NCI-H2107 (cell line): ENCODE measurements around the gene RBFOX1.
"Not testable (repeated sequence)": the region's sequence is repeated elsewhere in the genome, so short reads cannot be mapped to it uniquely, and the experiment has no call there.

Experiments
- DNase-seq: peaks from one replicate; lab custom pipeline; 2025; lab: John Stamatoyannopoulos, UW

RBFOX1 gene

DNA sequence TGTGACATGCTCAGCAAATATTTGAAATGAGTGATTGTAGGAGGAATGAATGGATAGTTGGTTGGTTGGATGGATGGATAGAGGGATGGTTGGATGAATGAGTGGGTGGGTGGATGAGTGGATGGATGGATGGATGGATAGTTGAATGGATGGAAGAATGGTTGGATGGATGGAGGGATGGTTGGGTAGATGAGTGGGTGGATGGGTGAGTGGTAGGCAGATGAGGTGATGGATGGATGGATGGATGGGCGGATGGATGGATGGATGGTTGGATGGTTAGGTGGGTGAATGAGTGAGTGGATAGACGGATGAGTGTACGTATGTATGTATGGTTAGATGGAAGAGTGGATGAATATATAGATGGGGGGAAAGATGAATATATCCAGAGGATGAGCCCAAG is 137.7 kb downstream of the RBFOX1 start:
- no peak for DNase-seq

DNA sequence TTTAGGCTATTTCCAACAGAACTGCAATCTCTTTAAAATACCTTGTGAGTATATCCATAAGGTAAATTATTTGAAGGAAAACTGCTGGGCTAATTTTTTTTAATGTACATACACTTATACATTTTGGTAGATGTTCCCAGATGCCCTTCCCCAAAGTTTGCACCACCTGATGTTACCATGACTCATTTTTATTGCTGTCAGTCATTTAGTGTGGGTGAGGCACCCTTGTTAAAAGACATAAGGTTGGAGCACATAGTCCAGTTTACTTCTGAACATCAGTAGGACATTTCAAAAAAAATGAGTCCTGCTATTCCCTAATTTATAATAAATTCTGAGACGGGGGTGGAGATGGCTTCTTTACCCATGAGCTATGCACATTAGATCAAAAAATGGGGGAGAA is 138.6 kb downstream of the RBFOX1 start:
- no peak for DNase-seq

DNA sequence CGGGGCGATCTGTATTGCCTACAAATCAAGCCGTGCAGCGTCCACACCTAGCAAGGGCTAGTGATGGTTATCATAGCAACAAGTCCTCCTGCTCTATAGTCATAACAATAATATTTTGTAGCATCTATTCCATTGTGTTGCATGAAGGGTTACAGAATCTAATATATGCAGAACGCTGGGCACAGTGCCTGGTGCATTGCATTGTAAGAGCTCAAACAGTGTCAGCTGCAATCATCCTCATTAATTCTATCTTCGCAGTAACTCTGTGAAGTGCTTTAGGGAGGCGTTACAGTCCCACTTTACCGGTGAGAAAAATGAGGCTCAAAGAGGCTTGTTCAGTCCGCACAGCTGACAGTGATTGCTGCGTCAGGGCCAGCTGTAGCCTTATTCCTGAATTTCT is 149.4 kb downstream of the RBFOX1 start:
- no peak for DNase-seq

DNA sequence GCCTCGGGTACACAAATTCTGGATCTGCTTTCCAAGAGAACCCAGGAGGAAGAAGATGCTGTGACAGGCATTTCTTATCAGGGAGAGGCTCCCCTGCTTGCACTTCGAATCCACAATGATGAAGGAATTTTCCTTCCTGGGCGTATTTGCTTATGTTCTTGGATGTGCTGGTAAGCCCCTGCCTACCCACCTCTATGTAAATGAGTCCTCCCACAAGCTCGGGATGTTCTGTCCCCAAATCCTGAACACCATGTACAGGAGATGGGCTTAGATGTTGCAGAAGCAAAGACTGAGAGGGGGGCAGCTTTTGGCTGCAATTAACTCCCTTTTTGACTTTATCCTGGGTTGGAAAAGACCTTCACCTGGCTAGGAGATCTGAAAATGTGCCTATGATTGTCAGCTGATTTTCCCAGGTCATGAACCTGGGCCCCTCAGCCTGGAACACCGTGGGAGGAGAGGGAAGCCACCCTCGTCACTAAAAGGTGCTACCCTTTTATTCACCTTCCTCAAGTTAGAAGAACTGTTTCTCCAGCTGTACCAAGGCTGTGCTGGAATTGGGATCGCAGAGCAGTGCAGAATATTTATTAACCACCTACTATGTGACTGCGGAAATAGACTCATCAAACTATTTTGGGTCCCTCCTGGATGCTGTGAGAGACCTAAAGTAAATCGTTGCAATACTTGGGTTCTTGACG is 150.1 kb downstream of the RBFOX1 start:
- no peak for DNase-seq

DNA sequence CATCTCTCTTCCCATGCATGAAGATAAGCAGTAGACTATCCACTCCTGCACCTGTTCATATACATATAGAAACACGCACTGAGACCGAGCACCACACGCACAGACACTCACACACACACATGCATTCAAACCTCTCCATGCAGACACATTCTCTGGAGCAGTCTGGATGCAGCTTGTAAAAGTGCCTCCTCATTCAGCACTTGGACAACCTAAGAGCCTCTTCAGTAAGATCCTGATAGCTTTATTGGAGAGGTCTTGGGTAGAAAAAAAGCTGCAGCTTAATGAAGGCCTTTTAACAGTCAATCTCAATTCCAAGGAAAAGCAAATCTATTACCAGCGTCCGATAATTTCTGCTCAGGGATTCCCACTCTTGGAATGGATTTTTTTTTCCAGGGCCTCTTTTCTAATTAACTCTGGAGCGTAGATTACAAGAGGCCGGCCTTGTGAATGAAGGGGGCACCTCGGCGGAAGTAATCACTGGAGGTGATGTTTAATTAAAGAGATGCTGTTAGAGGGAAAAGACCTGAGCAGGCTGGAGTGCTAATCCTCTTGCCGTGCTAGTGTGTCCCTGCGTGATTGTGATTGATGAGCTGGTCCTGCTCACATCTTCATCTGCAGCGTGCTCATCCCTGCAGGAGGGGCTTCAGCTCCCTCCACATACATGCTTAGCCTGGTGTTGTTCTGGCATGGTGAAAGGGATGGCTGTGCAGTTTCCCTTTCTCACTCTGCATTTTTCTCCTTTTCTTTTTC is 155.1 kb downstream of the RBFOX1 start:
- DNase-seq, result no peak

DNA sequence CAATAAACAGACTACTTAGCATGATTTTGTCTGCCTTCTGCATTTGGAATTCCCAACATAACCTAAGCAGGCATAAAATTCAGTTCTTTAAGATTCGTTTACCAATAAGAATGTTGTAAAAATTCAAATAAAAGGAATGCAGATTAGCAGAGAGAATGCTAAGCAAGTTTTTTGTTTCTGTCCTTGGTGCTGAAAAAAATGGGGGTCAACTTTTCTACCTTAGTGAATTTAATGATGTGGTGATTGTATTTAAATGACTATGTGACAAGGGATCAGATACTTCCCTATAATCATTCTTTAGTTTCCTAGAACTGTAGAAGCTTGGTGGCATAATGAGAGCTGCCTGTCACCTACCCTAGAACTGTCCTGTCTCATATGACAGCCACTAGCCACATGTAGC is 159.5 kb downstream of the RBFOX1 start:
- DNase-seq, result no peak

DNA sequence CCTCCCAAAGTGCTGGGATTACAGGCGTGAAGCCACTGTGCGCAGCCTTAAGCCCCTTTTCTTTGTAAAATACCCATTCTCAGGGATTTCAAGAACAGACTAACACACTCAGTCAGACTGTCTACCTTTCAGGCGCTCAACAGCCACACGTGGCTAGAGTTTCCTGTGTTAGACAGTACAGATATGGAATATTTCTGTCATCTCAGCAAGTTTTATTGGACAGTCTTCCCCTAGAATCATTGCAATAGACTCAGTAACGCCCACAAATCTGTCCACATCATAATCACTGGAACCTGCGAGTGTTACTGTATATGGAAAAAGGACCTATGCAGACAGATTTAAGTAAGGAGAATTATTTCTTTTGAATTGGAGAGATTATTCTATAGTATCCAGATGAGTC is 160.5 kb downstream of the RBFOX1 start:
- DNase-seq, result no peak

DNA sequence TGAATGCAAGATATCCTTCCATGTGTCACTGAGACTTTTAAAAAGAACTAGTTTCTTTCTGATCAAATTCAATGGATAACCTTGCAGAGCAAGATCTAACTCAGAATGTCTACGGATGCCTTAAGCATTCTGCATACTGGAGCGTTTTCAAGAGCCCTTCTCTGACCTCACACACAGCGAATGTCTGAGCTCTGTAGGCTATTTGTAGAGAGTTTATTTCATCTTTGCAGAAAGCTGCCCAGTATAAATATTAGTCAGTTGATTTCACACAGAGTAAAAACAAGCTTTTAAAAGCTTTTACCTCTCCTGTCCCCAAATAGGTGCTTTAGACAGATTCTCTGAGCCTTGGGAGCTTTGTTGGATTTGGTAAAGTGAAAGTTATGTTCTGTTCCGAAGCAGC is 165.0 kb downstream of the RBFOX1 start:
- no peak for DNase-seq

DNA sequence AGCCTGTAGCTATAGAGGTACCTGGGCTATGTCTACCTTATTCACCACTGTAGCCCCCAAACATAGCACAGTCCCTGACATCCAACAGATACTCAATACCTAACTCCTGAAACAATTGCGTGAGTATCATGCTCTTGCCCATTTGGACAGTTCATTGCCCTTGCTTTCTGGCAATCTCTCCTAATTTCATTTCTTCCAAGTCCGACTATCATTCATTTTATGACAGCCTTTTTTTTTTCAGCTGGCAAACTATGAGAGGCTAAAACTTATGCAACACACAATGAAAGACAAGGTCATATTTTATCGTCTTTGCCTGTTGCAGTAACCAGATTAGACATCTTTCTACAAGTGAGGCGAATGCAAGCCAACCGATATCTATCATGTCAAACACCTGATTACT is 169.2 kb downstream of the RBFOX1 start:
- no peak for DNase-seq

DNA sequence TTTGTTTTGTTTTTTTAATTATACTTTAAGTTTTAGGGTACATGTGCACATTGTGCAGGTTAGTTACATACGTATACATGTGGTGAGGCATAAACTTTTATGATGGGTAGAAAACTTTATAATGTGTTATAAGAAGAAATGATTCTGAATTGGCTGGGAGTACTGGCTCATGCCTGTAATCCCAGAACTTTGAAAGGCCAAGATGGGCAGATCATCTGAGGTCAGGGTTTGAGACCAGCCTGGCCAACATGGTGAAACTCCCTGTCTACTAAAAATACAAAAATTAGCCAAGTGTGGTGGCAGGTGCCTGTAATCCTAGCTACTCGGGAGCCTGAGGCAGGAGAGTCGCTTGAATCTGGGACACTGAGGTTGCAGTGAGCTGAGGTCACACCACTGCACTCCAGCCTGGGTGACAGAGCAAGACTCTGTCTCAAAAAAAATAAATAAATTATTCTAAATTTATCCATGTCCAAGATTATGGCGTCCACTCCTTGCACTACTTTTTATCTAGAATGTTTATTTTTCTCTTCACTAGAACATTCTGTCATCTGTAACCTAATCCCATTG is 170.0 kb downstream of the RBFOX1 start:
- not testable (repeated sequence) for DNase-seq

DNA sequence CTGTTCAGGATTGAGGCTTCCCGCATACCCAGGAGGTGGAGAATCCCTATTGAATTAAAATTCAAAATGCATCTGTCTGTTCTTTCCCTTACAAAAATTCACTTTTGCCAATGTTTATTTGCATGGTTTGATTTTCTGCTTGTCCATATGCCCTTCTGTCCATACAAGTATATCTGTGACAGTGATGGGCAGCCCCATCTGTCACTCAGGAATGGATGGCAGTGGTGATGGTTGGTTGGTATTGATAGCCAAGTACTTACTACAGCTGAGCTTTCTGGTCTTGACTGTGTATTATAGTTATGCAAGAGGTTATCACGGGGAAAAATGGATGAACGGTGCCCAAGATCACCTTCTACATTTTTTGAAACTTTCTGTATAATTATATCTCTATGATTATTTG is 171.0 kb downstream of the RBFOX1 start:
- no peak for DNase-seq

DNA sequence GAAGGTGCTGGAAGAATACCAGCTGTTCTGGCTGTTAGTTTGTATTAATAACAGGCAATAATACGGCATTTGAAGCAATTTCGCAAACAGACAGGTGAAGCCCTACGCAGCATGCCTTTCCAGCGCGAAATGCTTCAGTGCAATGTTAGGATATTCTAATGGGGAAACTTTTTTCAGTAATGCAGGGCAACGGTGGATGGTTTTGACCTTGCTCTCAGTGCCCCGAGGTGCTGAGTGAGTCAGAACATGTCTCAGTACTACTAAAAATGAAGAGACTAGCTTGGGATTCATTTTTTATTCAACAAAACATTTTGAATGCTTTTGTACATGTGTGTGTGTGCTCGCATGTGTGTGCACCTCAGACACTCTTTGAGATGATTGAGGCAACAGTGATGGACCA is 172.2 kb downstream of the RBFOX1 start:
- no peak for DNase-seq

DNA sequence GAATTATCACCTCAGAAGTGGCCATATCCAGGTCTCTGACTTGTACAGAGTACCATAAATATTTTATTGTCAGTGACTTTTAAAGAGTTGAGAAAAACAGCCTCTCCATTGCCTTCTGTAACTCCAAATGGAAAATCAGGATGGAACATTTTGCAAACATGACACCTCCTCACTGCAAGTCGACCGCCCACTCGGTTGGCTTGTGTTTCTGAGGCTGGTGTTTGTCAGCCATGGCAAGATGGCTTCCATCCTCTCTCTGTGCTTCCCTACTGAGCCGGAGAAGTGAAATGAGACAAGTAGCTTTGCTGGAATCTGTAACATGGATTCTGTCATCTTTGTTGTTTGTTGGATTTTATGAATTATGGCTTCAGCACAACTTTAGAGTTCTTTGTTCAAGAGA is 172.8 kb downstream of the RBFOX1 start:
- no peak for DNase-seq

DNA sequence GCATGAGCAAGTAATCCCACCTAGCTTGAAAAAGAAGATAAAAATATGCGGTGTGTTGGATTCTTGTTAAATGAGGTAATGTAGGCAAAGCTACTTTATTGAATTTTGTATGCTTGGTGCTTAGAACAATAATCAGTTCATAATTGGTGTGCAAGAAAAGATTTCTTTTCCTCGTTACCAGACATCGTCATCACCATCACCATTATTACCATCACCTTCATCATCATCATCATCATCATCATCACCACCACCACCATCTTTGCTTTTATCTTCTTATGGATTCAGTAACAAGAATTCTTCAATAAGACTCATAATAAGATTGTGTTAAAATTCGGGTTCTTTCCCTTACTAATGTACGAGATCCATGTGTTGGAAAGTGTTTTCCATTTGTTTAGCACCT is 173.7 kb downstream of the RBFOX1 start:
- DNase-seq, result no peak

DNA sequence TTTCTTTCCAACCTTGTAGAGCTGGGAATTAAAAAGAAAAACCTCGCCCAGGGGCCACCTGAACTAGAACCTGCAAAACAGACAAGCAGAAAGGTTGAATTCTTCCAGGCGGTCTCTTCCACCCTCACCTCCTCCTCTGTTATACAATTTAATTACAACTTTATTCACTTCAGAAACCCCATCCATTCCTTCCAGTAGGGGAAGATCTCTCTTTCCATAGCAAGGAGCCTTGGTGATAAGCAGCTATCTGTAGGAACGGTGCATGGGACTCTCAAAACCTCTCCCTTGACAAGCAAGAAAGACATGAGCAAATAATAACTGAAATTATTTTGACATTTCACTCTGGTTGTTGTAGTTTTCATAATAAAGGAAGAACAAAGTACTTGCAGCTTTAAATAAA is 176.0 kb downstream of the RBFOX1 start:
- DNase-seq, result no peak

DNA sequence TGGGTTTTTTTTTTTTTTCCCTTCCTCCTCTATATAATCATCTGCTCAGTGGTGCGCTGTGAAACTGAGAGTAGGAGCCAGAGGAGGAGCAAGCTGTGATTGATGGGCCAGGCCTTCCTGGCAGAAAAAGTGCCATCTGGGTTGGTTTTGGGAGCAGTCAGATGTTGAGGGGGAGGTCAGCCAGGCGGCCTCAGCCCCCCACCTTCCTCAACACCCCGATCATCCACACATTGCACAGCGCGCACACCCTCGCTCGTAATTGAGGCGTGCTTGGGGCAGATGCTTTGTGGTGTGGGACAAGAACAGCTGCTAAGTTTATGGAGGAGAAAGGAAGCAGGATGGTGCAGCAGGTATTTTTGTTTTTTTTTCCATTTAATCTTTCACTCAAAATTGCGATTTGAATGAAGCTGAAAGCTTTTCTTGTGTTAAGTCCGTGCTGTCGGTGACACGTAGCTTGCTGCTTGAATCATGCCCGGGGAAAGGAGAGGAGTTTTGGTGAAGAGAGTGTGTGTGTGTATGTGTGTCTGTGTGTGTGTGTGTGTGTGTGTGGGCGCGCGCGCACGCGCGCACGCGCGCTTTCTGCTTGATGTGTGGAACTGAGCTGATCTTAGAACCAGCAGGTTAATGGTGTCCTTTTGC is 177.4 kb downstream of the RBFOX1 start:
- no peak for DNase-seq

DNA sequence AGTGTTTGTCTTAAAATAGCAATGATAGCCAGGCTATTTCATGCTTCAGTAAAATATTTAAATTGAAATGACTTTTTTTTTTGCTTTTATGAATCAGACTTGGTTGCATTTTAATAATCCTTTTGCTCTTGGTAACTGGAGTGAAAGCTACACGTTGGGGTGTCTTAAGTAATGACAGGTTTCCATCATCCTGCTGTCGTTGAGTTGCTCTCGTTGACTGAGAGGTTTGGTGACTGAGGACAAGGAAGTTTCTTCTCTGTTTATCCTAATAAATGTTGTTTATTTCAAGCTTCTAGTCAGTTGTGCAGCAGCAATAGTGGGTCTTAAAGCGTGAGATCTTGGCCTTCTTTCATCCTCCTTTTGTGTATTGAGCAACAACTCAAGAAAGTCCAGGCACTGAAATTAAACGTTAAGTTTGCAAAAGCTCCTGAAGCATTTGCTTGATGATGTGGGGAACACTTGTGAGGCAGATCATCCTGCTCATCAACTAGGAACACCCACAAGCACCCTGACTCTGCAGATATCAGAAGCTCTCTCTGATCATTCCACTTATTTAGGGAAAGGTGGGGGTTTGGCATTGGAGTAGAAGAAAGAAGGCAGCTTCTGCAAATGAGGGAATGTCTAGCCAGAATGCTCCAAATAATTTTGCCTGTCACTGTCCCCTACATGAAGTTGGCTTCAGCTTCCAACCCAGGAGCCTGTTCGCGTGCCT is 179.1 kb downstream of the RBFOX1 start:
- no peak for DNase-seq

DNA sequence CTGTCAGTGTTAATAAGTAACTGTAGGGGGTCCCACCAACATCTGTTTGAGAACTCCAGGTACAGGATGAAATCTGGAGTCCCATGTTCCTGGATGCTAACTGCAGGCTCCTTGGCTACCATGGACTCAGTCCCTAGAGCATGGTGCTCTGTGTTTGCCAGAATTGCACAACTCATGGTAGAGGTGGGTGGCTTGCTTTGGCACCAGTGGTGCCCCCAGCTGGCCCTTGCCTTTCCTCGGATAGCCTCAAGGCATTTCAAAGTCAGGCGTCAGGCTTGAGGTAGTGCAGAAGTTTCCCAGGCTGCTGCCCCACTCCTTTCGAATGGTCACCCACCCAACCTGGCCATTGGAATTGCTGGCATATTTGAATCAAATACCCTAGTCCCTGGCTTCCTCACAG is 179.9 kb downstream of the RBFOX1 start:
- DNase-seq, result no peak

DNA sequence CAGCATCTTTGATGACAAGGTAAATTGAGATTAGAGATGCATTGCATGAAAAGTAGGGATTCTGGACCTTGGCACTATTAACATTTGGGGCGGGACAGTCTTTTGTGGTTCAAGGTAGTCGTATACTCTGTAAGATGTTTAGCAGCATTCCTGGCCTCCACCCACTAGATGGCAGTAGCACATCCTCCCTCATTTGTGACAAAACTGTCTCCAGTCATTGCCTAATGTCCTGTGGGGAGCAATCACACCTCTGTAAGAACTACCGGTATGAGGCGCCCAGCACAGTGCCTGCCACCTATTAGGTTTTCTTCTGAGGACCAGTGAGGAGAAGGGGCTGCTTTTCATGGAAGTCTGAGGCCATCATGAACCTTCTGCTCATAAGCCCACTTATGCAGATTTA is 180.8 kb downstream of the RBFOX1 start:
- DNase-seq, result no peak

DNA sequence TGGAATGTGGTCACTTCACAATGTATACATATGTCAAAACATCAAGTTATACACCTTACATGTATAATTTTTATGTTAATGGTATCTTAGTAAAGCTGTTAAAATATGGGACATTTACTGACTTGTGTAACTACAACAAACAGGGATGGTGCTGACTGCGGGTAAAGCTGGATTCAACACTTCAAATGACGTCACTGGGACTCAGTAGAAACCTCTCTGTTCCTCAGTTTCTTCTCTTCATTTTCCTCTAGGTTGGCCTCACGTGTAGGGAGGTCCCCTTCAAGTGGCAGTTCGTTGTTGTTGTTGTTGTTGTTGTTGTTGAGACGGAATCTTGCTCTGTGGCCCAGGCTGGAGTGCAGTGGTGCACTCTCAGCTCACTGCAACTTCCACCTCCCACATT is 182.9 kb downstream of the RBFOX1 start:
- no peak for DNase-seq

DNA sequence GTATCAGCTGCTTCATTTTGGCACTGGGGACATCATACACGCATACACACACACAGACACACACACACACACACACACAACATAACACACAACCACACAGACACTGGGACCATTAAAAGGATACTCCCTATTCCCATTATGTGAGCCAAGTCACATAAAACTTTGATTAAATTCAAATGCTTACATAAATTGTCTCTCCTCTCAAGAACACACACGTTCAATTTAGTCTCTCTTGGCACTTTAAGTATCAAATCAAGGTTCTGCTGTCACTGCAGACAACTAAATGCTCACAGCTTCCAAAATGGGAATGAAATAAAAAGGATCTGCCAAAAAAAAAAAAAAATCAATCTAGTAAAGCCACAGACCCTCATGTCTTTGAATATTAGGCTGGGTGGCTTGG is 184.9 kb downstream of the RBFOX1 start:
- no peak for DNase-seq

DNA sequence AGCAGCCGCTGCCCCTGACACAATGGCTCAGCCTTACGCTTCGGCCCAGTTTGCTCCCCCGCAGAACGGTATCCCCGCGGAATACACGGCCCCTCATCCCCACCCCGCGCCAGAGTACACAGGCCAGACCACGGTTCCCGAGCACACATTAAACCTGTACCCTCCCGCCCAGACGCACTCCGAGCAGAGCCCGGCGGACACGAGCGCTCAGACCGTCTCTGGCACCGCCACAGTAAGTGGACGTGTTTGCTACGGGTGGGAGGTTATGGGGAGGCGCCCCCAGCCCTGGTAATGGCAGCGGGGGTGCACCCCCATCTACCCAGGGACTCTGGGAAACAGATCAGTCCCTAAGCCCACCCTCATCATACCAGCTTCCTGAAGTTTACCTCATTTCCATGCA is 185.5 kb downstream of the RBFOX1 start:
- no peak for DNase-seq
